H1 (cell line): ENCODE results near the gene KANSL3. TPM values are rescaled to one million over a fixed set of nuclear protein-coding genes. Genes with fewer than 3 reads are reported as not detected.

Experiments used
- CTCF ChIA-PET: fragments of 300-600 bp; sonication (Branson Sonifier 250); formaldehyde crosslinking; loops from one replicate; lab custom pipeline; 2021; ENCODE audit not compliant: partially characterized antibody; lab: Charles Lee
- POLR2A ChIA-PET: fragments of 300-600 bp; sonication (Branson Sonifier 250); formaldehyde crosslinking; loops from one replicate; lab custom pipeline; 2021; ENCODE audit warnings: inconsistent platforms; ENCODE audit not compliant: partially characterized antibody; lab: Charles Lee
- DNase-seq, 2 experiments: peaks; one replicate each; pipeline versions ENCODE4 v3.0.0 to v3.0.0-alpha.2; 2010 to 2022; ENCODE audit warnings: low spot score in 2 of 2, low read depth in 1 of 2, mixed read lengths in 1 of 2
- FAIRE-seq: peaks from 2 replicates; lab custom pipeline; 2011; peaks lifted over from hg19 to GRCh38; lab: Jason Lieb, UNC
- H2AFZ ChIP-seq: 2 replicates; pipeline ENCODE4 v1.8.1; 2012; ENCODE audit warnings: low read length, inconsistent platforms
- H2AK5ac ChIP-seq: 2 replicates; pipeline ENCODE4 v1.6.1; 2013; ENCODE audit warnings: low read depth, low read length
- H2BK120ac ChIP-seq: replicated peaks from 2 replicates; pipeline ENCODE3; 2013; ENCODE audit warnings: low read depth, low read length, inconsistent platforms
- H2BK12ac ChIP-seq: 2 replicates; pipeline ENCODE4 v1.6.1; 2013; ENCODE audit warnings: low read depth, low read length
- H2BK15ac ChIP-seq: 2 replicates; pipeline ENCODE4 v1.6.1; 2013; ENCODE audit warnings: low read length
- H2BK20ac ChIP-seq: 2 replicates; pipeline ENCODE4 v1.6.1; 2013; ENCODE audit warnings: low read length
- H2BK5ac ChIP-seq: 2 replicates; pipeline ENCODE4 v1.6.1; 2013; ENCODE audit warnings: low read depth, low read length
- H3K14ac ChIP-seq: 2 replicates; pipeline ENCODE4 v1.6.1; 2013; ENCODE audit warnings: inconsistent platforms; ENCODE audit not compliant: insufficient read length
- H3K18ac ChIP-seq: 2 replicates; pipeline ENCODE4 v1.6.1; 2013; ENCODE audit warnings: low read length; ENCODE audit errors: extremely low read depth
- H3K23ac ChIP-seq: 2 replicates; pipeline ENCODE4 v1.6.1; 2013; ENCODE audit warnings: inconsistent platforms; ENCODE audit not compliant: insufficient read length
- H3K23me2 ChIP-seq: 2 replicates; pipeline ENCODE4 v1.6.1; 2013; ENCODE audit warnings: low read depth, low read length
- H3K27ac ChIP-seq: 2 replicates; pipeline ENCODE4 v1.6.1; 2011; ENCODE audit warnings: low read depth, low read length, inconsistent platforms
- H3K27me3 ChIP-seq, 4 experiments: replicated peaks in 1 of 4; 1 replicate in 1 of 4; 2 replicates in 3 of 4; pipeline versions ENCODE4 v1.6.1 to v1.8.1; 2011 to 2013; ENCODE audit warnings: low read length in 3 of 4, mild to moderate bottlenecking in 3 of 4, inconsistent platforms in 2 of 4, mixed read lengths in 2 of 4, moderate library complexity in 1 of 4; ENCODE audit not compliant: control insufficient read depth in 3 of 4, insufficient read depth in 3 of 4; ENCODE audit errors: extremely low read depth in 1 of 4
- H3K36me3 ChIP-seq, 4 experiments: 2 replicates each; pipeline versions ENCODE4 v1.6.1 to v1.8.1; 2011 to 2013; ENCODE audit warnings: mild to moderate bottlenecking in 4 of 4, low read length in 3 of 4, moderate library complexity in 2 of 4, control low read depth in 1 of 4, inconsistent platforms in 1 of 4; ENCODE audit not compliant: insufficient read depth in 4 of 4, control insufficient read depth in 2 of 4
- H3K4ac ChIP-seq: replicated peaks from 2 replicates; pipeline ENCODE3; 2013; ENCODE audit warnings: low read length, low read depth, mixed read lengths, inconsistent platforms; ENCODE audit not compliant: insufficient read length
- H3K4me1 ChIP-seq, 4 experiments: replicated peaks in 1 of 4; 1 replicate in 1 of 4; 2 replicates in 3 of 4; pipeline versions ENCODE4 v1.6.1 to v1.8.1; 2011 to 2013; ENCODE audit warnings: low read length in 3 of 4, inconsistent platforms in 2 of 4, mixed read lengths in 1 of 4; ENCODE audit not compliant: insufficient read depth in 4 of 4, control insufficient read depth in 3 of 4
- H3K4me2 ChIP-seq, 2 experiments: 2 replicates each; pipeline versions ENCODE4 v1.6.1 to v1.8.1; 2011 to 2013; ENCODE audit warnings: low read depth in 2 of 2, low read length in 2 of 2, control low read depth in 1 of 2, inconsistent platforms in 1 of 2, mild to moderate bottlenecking in 1 of 2; ENCODE audit not compliant: insufficient read depth in 1 of 2
- H3K4me3 ChIP-seq, 4 experiments: fragments of 200-600, 300-600 bp in 1 of 4; sonication (generic), shearing (Covaris generic), sonication (Bioruptor Twin) in 1 of 4; 2 replicates each; pipeline versions ENCODE4 v1.5.1 to v1.8.1; 2011 to 2016; ENCODE audit warnings: low read length in 4 of 4, low read depth in 3 of 4, control low read depth in 2 of 4, inconsistent platforms in 2 of 4, mild to moderate bottlenecking in 2 of 4, mixed read lengths in 1 of 4, moderate library complexity in 1 of 4; ENCODE audit not compliant: insufficient read depth in 2 of 4; ENCODE audit errors: extremely low read depth in 1 of 4
- H3K56ac ChIP-seq: replicated peaks from 2 replicates; pipeline ENCODE3; 2013; ENCODE audit warnings: low read depth, mild to moderate bottlenecking, mixed read lengths, low read length, inconsistent platforms; ENCODE audit not compliant: insufficient read length
- H3K79me1 ChIP-seq: 2 replicates; pipeline ENCODE4 v1.6.1; 2013; ENCODE audit warnings: low read depth, low read length, control low read depth
- H3K79me2 ChIP-seq, 2 experiments: 2 replicates each; pipeline versions ENCODE4 v1.6.1 to v1.8.1; 2012 to 2013; ENCODE audit warnings: low read length in 2 of 2, mild to moderate bottlenecking in 2 of 2, inconsistent platforms in 1 of 2; ENCODE audit not compliant: insufficient read depth in 2 of 2, control insufficient read depth in 1 of 2
- H3K9ac ChIP-seq, 4 experiments: replicated peaks in 1 of 4; 1 replicate in 1 of 4; 2 replicates in 3 of 4; pipeline versions ENCODE4 v1.6.1 to v1.8.1; 2011 to 2013; ENCODE audit warnings: low read depth in 3 of 4, low read length in 3 of 4, control low read depth in 2 of 4, mild to moderate bottlenecking in 2 of 4, moderate library complexity in 2 of 4, inconsistent platforms in 1 of 4; ENCODE audit errors: extremely low read depth in 1 of 4
- H3K9me3 ChIP-seq, 2 experiments: 2 replicates each; pipeline versions ENCODE4 v1.6.1 to v1.8.1; 2012 to 2013; ENCODE audit warnings: mild to moderate bottlenecking in 2 of 2, moderate library complexity in 2 of 2, control low read depth in 1 of 2, inconsistent platforms in 1 of 2, low read depth in 1 of 2, low read length in 1 of 2, mixed read lengths in 1 of 2; ENCODE audit not compliant: insufficient read depth in 2 of 2
- H4K20me1 ChIP-seq, 2 experiments: replicated peaks in 1 of 2; 2 replicates each; pipeline versions ENCODE3 to v1.8.1; 2011 to 2013; ENCODE audit warnings: inconsistent platforms in 2 of 2, low read length in 2 of 2, mild to moderate bottlenecking in 1 of 2; ENCODE audit not compliant: insufficient read depth in 2 of 2, control insufficient read depth in 1 of 2
- H4K5ac ChIP-seq: 2 replicates; pipeline ENCODE4 v1.6.1; 2013; ENCODE audit warnings: low read length, low read depth, mixed read lengths, inconsistent platforms; ENCODE audit not compliant: insufficient read length
- H4K8ac ChIP-seq: 2 replicates; pipeline ENCODE4 v1.8.0; 2013; ENCODE audit warnings: mild to moderate bottlenecking, moderate library complexity, low read length, inconsistent platforms; ENCODE audit not compliant: insufficient read depth; ENCODE audit errors: extremely low read depth
- H4K91ac ChIP-seq: replicated peaks from 2 replicates; pipeline ENCODE3; 2013; ENCODE audit warnings: low read length, mixed read lengths, inconsistent platforms; ENCODE audit not compliant: insufficient read length
- KDM1A ChIP-seq: fragments of 200-600, 300-600 bp; sonication (generic); IDR thresholded peaks from 2 replicates; pipeline ENCODE4 v1.7.1; 2016; ENCODE audit warnings: mild to moderate bottlenecking, low read length, borderline replicate concordance
- SIN3A ChIP-seq, 2 experiments: IDR thresholded peaks in 1 of 2; conservative IDR thresholded peaks in 1 of 2; 2 replicates each; pipeline ENCODE4 v1.6.1; 2011 to 2012; ENCODE audit warnings: low read length in 2 of 2, improper control_type of control experiment in 1 of 2, low read depth in 1 of 2, mild to moderate bottlenecking in 1 of 2
- TBP ChIP-seq: IDR thresholded peaks from 2 replicates; pipeline ENCODE4 v1.6.1; 2011; ENCODE audit warnings: low read depth, low read length, improper control_type of control experiment
- WGBS, 2 experiments: shearing (Covaris generic) in 1 of 2; methylation state at CpG; one replicate each; pipeline versions ENCODE4 v1.1.6 to v1.1.7; 2013 to 2015; ENCODE audit warnings: low lambda C conversion rate in 2 of 2, mixed read lengths in 2 of 2, inconsistent platforms in 1 of 2, low coverage in 1 of 2, missing lambda C conversion rate in 1 of 2; ENCODE audit not compliant: insufficient replicate concordance in 2 of 2, insufficient coverage in 1 of 2, insufficient read length in 1 of 2; ENCODE audit errors: extremely low coverage in 1 of 2, missing lambda C conversion rate in 1 of 2; 5-methylcytosine and 5-hydroxymethylcytosine counted together
- polyA plus RNA-seq, 7 experiments: library from polyadenylated mRNA; depleted of rRNA in 3 of 7; stranded (reverse) in 5 of 7; unstranded in 2 of 7; fragments of >200 nt in 5 of 7; fragments of 200-250 nt in 2 of 7; gene quantifications; 1 replicate in 5 of 7; 2 replicates in 1 of 7; 4 replicates in 1 of 7; pipeline versions ENCODE4 v1.2.1 to v1.2.3, GENCODE V29; 2011 to 2013; ENCODE audit warnings: missing spikeins in 2 of 7, mixed read lengths in 2 of 7
- total RNA-seq: library from RNA; stranded (reverse); fragmentation: NEBNext Ultra II Directional; extraction: Animal tissue kit (Norgen Biotek cat#: 25700); gene quantifications from 2 replicates; pipeline ENCODE4 v1.2.1, GENCODE V29; 2021

The KANSL3 gene
- total and polyA plus RNA-seq, 2 of the 8 experiments (the other 6 are each of a cell fraction or from before 2014, with no cell fraction given) = 19.8 to 31.4 TPM

- DNase-seq (no peak), FAIRE-seq (no peak)
- Histone ChIP-seq H2AFZ (no peak overlapping the region), H4K20me1 (no peaks in the 10 kb centered on the region), H3K4me2 (no peak overlapping the region), H3K4ac (no peak overlapping the region), H2BK15ac (no peak overlapping the region), H2AK5ac (no peak overlapping the region), H3K4me1 (no peaks in the 10 kb centered on the region; a peak in 1 of 7 replicates), H3K23me2 (no peaks in the 10 kb centered on the region), H2BK120ac (no peak overlapping the region), H3K14ac (no peak overlapping the region), H2BK5ac (no peak overlapping the region), H2BK12ac (no peak overlapping the region), H4K5ac (no peak overlapping the region), H3K4me3 (no peak overlapping the region), H3K27me3 (no peaks in the 10 kb centered on the region), H4K8ac (no peak overlapping the region), H3K23ac (no peak overlapping the region), H3K79me2 (no peaks in the 10 kb centered on the region), H4K91ac (no peak overlapping the region), H3K36me3 (no peaks in the 10 kb centered on the region), H3K9me3 (peaks cover 0 to 4% of the 10 kb centered on the region in 2 experiments; a peak in 2 of 4 replicates), H3K56ac (no peak overlapping the region), H2BK20ac (no peak overlapping the region), H3K18ac (no peak overlapping the region), H3K27ac (no peak overlapping the region), H3K79me1 (no peaks in the 10 kb centered on the region), H3K9ac (no peak overlapping the region)
- CTCF ChIA-PET = interaction anchor here (0.8 to 1.9 kb wide), 3 partner anchors 13 to 116 kb away, joined by 3 to 6 read pairs (median 4); no protein-coding TSS in a partner anchor
- 91% methylated on average over 3 of the region's 3 CpGs; no CpG with 5 or more reads in 1 of the 2 experiments for WGBS, 2 experiments
- POLR2A ChIA-PET = interaction anchor here (0.5 to 0.9 kb wide), 3 partner anchors 12 to 24 kb away, joined by 3 to 4 read pairs (median 3); no protein-coding TSS in a partner anchor
- TF ChIP-seq SIN3A (conservative IDR thresholded peaks at IDR 0.05 in 1 of 2, IDR thresholded peaks at IDR 0.05 in 1 of 2; ENCODE audit: low read depth in 1 of 2, low read length in 2 of 2) (no peak), KDM1A (peak; percentile 81; the same call in 1 of the 2 replicates), TBP (no peak)
Observed at GRCh38 chr2:96664366-96664925, 26.3 kb upstream of the KANSL3 start.
